ENCODE data around the gene GCGR.

Gene GCGR

GRCh38 chr17:81843713-81844326 lies 39.9 kb downstream of the GCGR start:
- ChIA-PET CTCF (interaction anchor here (1.2 kb wide), 1 partner anchor 10 kb away, joined by 3 read pairs; no protein-coding TSS in a partner anchor), POLR2A (interaction anchor here (1.2 kb wide), 1 partner anchor 11 kb away, joined by 4 read pairs; the partner anchor contains the start of gene MCRIP1)
- DNase-seq (ENCODE audit: extremely low spot score) = no peak
- TF ChIP-seq TARDBP (IDR thresholded peaks at IDR 0.05) = no peak
- TF ChIP-seq SUZ12 (IDR thresholded peaks at IDR 0.05) = no peak
- TF ChIP-seq FOXK2 (IDR thresholded peaks at IDR 0.05) = no peak
- TF ChIP-seq CTBP1 (IDR thresholded peaks at IDR 0.05; ENCODE audit: borderline replicate concordance) = no peak
- no peak for TF ChIP-seq BHLHE40 (IDR thresholded peaks at IDR 0.05; ENCODE audit: borderline replicate concordance)
- TF ChIP-seq ZNF384 (IDR thresholded peaks at IDR 0.05) = no peak
- no peak for TF ChIP-seq FOXA1 (IDR thresholded peaks at IDR 0.05)
- TF ChIP-seq HDGF (IDR thresholded peaks at IDR 0.05; ENCODE audit: borderline replicate concordance) = no peak
- no peak for TF ChIP-seq LEF1 (IDR thresholded peaks at IDR 0.05; ENCODE audit: borderline replicate concordance)
- TF ChIP-seq ELF4 (IDR thresholded peaks at IDR 0.05) = no peak

DNA sequence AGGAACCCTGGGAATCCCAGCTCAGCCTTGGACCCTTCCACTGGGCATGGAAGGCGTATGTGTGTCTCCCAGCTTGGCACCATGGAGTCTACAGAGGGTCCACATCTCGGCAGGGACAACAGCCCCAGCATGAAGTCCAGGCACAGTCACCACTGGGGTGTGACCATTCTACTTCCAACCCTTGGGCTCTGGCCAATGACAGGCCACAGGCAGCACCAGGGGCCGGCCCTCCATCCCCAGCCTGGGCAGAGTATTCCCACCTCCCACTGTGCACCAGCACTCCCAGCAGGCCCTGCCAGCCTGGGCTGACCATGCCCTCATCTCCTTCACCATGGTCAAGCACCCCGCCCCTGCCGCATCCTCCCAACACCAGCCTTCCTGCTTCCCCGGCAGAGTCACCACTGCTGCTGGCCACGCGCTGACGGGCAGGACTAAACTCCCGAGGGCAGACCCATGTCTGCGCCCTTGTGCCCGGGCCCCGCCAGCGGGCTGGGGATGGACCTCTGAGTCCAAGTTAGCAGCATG lies 40.4 kb downstream of the GCGR start:
- TF ChIP-seq NFRKB (IDR thresholded peaks at IDR 0.05) = no peak
- TF ChIP-seq SUZ12 (IDR thresholded peaks at IDR 0.05) = no peak
- TF ChIP-seq FOXM1 (IDR thresholded peaks at IDR 0.05; ENCODE audit: borderline replicate concordance) = no peak
- no peak for TF ChIP-seq ELF4 (IDR thresholded peaks at IDR 0.05)
- no peak for TF ChIP-seq PKNOX1 (IDR thresholded peaks at IDR 0.05)
- no peak for TF ChIP-seq FOXK2 (IDR thresholded peaks at IDR 0.05)
- no peak for TF ChIP-seq ZNF384 (IDR thresholded peaks at IDR 0.05)
- ChIA-PET CTCF (interaction anchor here (1.2 kb wide), 1 partner anchor 11 kb away, joined by 3 read pairs; no protein-coding TSS in a partner anchor), POLR2A (no interaction called here)
- DNase-seq (ENCODE audit: extremely low spot score) = no peak

DNA sequence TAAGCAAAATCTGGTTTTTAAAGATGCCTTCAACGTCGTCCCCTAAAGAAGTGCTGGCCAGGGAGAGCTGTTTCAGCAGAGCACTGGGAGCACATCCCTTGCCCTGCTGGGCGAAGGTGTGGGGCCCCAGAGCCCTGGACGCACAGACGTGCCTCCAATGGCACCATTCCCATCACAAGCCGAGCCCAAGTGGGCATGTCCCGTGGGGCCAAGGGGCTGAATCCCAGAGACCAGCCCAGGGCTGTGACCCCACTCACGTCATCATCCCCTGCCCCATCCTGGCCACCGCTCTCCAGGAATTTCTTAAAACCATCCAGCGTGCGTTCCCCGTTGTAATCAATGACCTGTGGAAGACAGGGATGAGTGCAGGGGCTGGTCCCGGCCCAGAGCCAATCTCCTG lies 40.9 kb downstream of the GCGR start:
- DNase-seq (ENCODE audit: extremely low spot score) = no peak
- ChIA-PET POLR2A (interaction anchor here (1.2 kb wide), 1 partner anchor 12 kb away, joined by 6 read pairs; the partner anchor contains the start of gene MCRIP1), CTCF (interaction anchor here (1.2 kb wide), 1 partner anchor 11 kb away, joined by 3 read pairs; no protein-coding TSS in a partner anchor)
- no peak for TF ChIP-seq PKNOX1 (IDR thresholded peaks at IDR 0.05)
- TF ChIP-seq SUZ12 (IDR thresholded peaks at IDR 0.05) = no peak
- no peak for TF ChIP-seq ZNF384 (IDR thresholded peaks at IDR 0.05)

DNA sequence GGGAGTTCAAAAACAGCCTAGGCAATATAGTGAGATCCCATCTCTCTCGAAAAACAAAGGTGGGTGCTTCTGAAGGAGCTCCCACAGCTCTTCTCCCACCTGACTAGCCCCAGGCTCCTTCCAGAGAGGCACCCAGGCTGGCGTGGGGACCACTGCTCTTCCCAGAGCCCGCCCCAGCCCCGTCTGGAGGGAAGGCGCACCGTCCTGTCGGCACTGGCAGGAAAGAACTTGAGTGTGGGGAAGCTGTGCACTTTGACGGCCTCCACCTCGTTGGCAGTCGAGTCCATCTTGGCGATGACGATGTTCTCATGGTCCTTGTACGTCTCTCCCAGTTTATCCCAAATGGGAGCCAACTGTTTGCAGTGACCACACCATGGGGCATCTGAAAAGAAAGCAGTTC lies 41.4 kb downstream of the GCGR start:
- no peak for DNase-seq (ENCODE audit: extremely low spot score)
- ChIA-PET CTCF (no interaction called here), POLR2A (interaction anchor here (1.2 kb wide), 1 partner anchor 12 kb away, joined by 6 read pairs; the partner anchor contains the start of gene MCRIP1)
- TF ChIP-seq TARDBP (IDR thresholded peaks at IDR 0.05) (no peak), ELF4 (IDR thresholded peaks at IDR 0.05) (no peak), LEF1 (IDR thresholded peaks at IDR 0.05; ENCODE audit: borderline replicate concordance) (no peak), ZNF384 (IDR thresholded peaks at IDR 0.05) (no peak), NFRKB (IDR thresholded peaks at IDR 0.05) (no peak), BHLHE40 (IDR thresholded peaks at IDR 0.05; ENCODE audit: borderline replicate concordance) (no peak), L3MBTL2 (conservative IDR thresholded peaks at IDR 0.05) (no peak), ARNT (IDR thresholded peaks at IDR 0.05) (no peak), FOXK2 (IDR thresholded peaks at IDR 0.05) (no peak), FOXM1 (IDR thresholded peaks at IDR 0.05; ENCODE audit: borderline replicate concordance) (no peak), SUZ12 (IDR thresholded peaks at IDR 0.05) (no peak), HDGF (IDR thresholded peaks at IDR 0.05; ENCODE audit: borderline replicate concordance) (no peak), SP1 (IDR thresholded peaks at IDR 0.05) (no peak)

DNA sequence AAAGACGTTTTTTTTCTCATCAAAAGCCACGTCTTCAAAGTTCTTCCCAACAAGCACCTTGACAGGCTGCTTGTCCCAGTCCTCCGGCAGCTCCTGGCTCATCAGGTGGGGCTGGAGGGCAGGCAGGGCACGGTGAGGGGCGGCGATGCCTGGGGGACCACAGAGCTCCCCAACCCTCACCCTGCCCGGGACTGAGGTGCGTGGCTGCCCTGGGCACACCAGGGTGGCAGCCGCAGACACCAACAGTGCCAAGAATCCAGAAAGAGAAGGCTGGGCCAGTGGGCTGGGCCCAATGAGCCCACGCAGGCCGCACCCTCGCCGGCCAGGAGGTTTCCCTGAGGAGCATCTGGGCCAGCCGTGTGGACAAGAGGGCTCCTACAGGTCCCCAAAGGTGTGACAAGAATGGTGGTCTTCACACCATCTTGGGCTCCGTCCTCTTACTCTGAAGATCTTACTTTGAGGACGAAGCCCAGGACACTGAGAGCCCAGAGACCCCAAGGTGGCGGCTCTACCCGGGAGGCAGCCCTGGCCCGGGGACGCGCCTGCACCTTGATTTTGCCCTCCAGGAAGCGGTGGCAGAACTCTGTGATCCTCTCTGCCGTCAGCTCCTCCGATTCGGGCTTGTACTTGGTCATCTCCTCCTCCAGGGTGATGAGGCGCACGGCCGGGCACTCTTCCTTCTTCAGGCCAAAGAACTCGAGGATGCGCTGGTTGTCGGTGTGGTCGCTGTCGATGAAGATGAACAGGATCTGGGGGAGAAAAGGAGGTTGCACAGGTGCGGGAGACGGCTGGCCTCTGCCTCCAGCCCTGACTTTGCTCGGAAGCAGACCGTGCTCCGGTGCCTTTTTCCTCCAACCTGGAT lies 42.2 kb downstream of the GCGR start:
- TF ChIP-seq L3MBTL2 (conservative IDR thresholded peaks at IDR 0.05) (no peak), PKNOX1 (IDR thresholded peaks at IDR 0.05) (no peak)
- DNase-seq (ENCODE audit: extremely low spot score) = no peak
- CTCF ChIA-PET = no interaction called here
- POLR2A ChIA-PET = interaction anchor here (1.2 kb wide), 1 partner anchor 13 kb away, joined by 6 read pairs; the partner anchor contains the start of gene MCRIP1
